Retinal pigment epithelial cell (primary cell): ENCODE results near the gene TPM3.

Experiments used
- DNase-seq: peaks from one replicate; pipeline ENCODE4 v3.0.0-alpha.2; 2010; ENCODE audit warnings: low read depth
- H3K4me3 ChIP-seq: 2 replicates; pipeline ENCODE4 v1.5.1; 2011; ENCODE audit warnings: mild to moderate bottlenecking, low read length, control low read depth, moderate library complexity
- CTCF ChIP-seq: conservative IDR thresholded peaks from 2 replicates; pipeline ENCODE4 v1.5.1; 2011; ENCODE audit warnings: low read depth, low read length, control low read depth, inconsistent platforms

Gene TPM3

GRCh38 chr1:154115180-154115579 is 76.7 kb downstream of the TPM3 start:
- DNase-seq: no peak
- H3K4me3 ChIP-seq: no peak overlapping the region
- no peak for TF ChIP-seq CTCF
